ENCODE measurements around the gene COX19.

GRCh38 chr7:1014681-1015080 is 39.3 kb upstream of the COX19 start:
- TF ChIP-seq CTCF (IDR thresholded peaks at IDR 0.05): no peak
- TF ChIP-seq POLR2A (IDR thresholded peaks at IDR 0.05): no peak

Measured in uterus (tissue), 2 donors.